ENCODE data around the gene PLCD1. TPM values are rescaled to one million over a fixed set of nuclear protein-coding genes. Genes with fewer than 3 reads are reported as not detected.

The PLCD1 gene
- total and polyA plus RNA-seq, 2 of the 8 experiments (the other 6 are each of a cell fraction or from before 2014, with no cell fraction given): 15.3 to 19.2 TPM

GRCh38 chr3:38030126-38031021 lies 932 bp upstream of the PLCD1 start:
- peak overlapping the region; percentile 69 to 83 for H3K4me2 ChIP-seq (ENCODE audit: insufficient read depth in 1 of 2, low read depth in 2 of 2, low read length in 2 of 2)
- H4K8ac ChIP-seq (ENCODE audit: extremely low read depth, insufficient read depth, low read length): peak overlapping the region; percentile 87
- peak overlapping the region; percentile 33 for H3K56ac ChIP-seq (replicated peaks; ENCODE audit: insufficient read length, low read depth, low read length)
- H3K23ac ChIP-seq (ENCODE audit: insufficient read length): no peak overlapping the region
- no peak overlapping the region for H2BK120ac ChIP-seq (replicated peaks; ENCODE audit: low read depth, low read length)
- no peaks in the 10 kb centered on the region for H3K79me1 ChIP-seq (ENCODE audit: low read depth, low read length)
- H3K18ac ChIP-seq (ENCODE audit: extremely low read depth, low read length): peak overlapping the region; percentile 1; the same call in 1 of the 2 replicates
- no peaks in the 10 kb centered on the region for H3K79me2 ChIP-seq (ENCODE audit: control insufficient read depth in 1 of 2, insufficient read depth in 2 of 2, low read length in 2 of 2)
- no peaks in the 10 kb centered on the region for H3K9me3 ChIP-seq (ENCODE audit: insufficient read depth in 2 of 2, low read depth in 1 of 2, low read length in 1 of 2)
- no peak overlapping the region for H3K4ac ChIP-seq (replicated peaks; ENCODE audit: insufficient read length, low read depth, low read length)
- ChIA-PET POLR2A (ENCODE audit: partially characterized antibody) (interaction anchor here (1.0 to 2.2 kb wide), 3 partner anchors 8 to 36 kb away, joined by 3 to 9 read pairs (median 5); partner anchors contain the start of gene DLEC1), CTCF (ENCODE audit: partially characterized antibody) (interaction anchor here (0.6 to 4.1 kb wide), 5 partner anchors 11 to 121 kb away, joined by 3 to 15 read pairs (median 4); no protein-coding TSS in a partner anchor)
- DNase-seq (ENCODE audit: low read depth in 1 of 2, low spot score in 2 of 2) (no peak), FAIRE-seq (no peak)
- no peak overlapping the region for H3K14ac ChIP-seq (ENCODE audit: insufficient read length)
- H3K4me1 ChIP-seq (replicated peaks in 1 of 4; ENCODE audit: control insufficient read depth in 3 of 4, insufficient read depth in 4 of 4, low read length in 3 of 4): peaks cover 0 to 6% (median 4%) of the 10 kb centered on the region in 4 experiments; a peak in 6 of 7 replicates
- H4K91ac ChIP-seq (replicated peaks; ENCODE audit: insufficient read length, low read length): no peak overlapping the region
- TF ChIP-seq SUZ12 (IDR thresholded peaks at IDR 0.05; ENCODE audit: low read length) (peak; percentile 23; the same call in 1 of the 2 replicates), ASH2L (IDR thresholded peaks at IDR 0.05; ENCODE audit: low read length) (no peak)
- 65% methylated on average over 8 of the region's 8 CpGs; no CpG with 5 or more reads in 1 of the 2 experiments for WGBS, 2 experiments (ENCODE audit: extremely low coverage in 1 of 2, insufficient coverage in 1 of 2, insufficient read length in 1 of 2, insufficient replicate concordance in 2 of 2, low coverage in 1 of 2, low lambda C conversion rate in 2 of 2, missing lambda C conversion rate in 1 of 2)
- H2BK15ac ChIP-seq (ENCODE audit: low read length): no peak overlapping the region
- peaks cover 8% of the 10 kb centered on the region in 2 experiments for H4K20me1 ChIP-seq (replicated peaks in 1 of 2; ENCODE audit: control insufficient read depth in 1 of 2, insufficient read depth in 2 of 2, low read length in 2 of 2)
- H2AK5ac ChIP-seq (ENCODE audit: low read depth, low read length): no peak overlapping the region
- H3K36me3 ChIP-seq (ENCODE audit: control insufficient read depth in 2 of 4, insufficient read depth in 4 of 4, low read length in 3 of 4): no peaks in the 10 kb centered on the region
- peak overlapping the region; percentile 58; the same call in 1 of the 2 replicates for H2AFZ ChIP-seq (ENCODE audit: low read length)
- peak overlapping the region; percentile 18; the same call in 1 of the 2 replicates for H2BK12ac ChIP-seq (ENCODE audit: low read depth, low read length)
- no peak overlapping the region for H3K27ac ChIP-seq (ENCODE audit: low read depth, low read length)
- no peak overlapping the region; the same call in 1 of the 2 replicates for H2BK20ac ChIP-seq (ENCODE audit: low read length)
- H2BK5ac ChIP-seq (ENCODE audit: low read depth, low read length): no peak overlapping the region
- H3K4me3 ChIP-seq (ENCODE audit: extremely low read depth in 1 of 4, insufficient read depth in 2 of 4, low read depth in 3 of 4, low read length in 4 of 4): peak overlapping the region; percentile 50 to 88 (median 61)
- H3K27me3 ChIP-seq (replicated peaks in 1 of 4; ENCODE audit: control insufficient read depth in 3 of 4, extremely low read depth in 1 of 4, insufficient read depth in 3 of 4, low read length in 3 of 4): peaks cover 27 to 58% (median 50%) of the 10 kb centered on the region in 4 experiments
- H4K5ac ChIP-seq (ENCODE audit: insufficient read length, low read depth, low read length): no peak overlapping the region
- H3K9ac ChIP-seq (replicated peaks in 1 of 4; ENCODE audit: extremely low read depth in 1 of 4, low read depth in 3 of 4, low read length in 3 of 4): peak overlapping the region in 3 of 4 experiments; percentile 22 to 38 (median 25); a peak in 5 of 7 replicates
- H3K23me2 ChIP-seq (ENCODE audit: low read depth, low read length): peaks cover 12% of the 10 kb centered on the region; the same call in 1 of the 2 replicates
